Ovary (tissue), 3 donors: Measurements from ENCODE around the gene CTNNAL1.

Experiments
- POLR2A ChIP-seq: fragments of 450-650 bp; IDR thresholded peaks from one replicate; pipeline ENCODE4 v1.6.1; 2017; ENCODE audit warnings: antibody characterized with exemption, mild to moderate bottlenecking, moderate library complexity
- TF ChIP-seq, protein P1 (sequence below), 3 donors: fragments of 450-650 bp in 2 of 3; fragments of 200-600 bp in 1 of 3; IDR thresholded peaks; one replicate each; pipeline versions ENCODE4 v1.5.1 to v1.8.0; 2016 to 2022; ENCODE audit warnings: antibody characterized with exemption in 3 of 3, mild to moderate bottlenecking in 1 of 3
- donor health status: DM: no; HTN: no; CAD: no.

DNA sequence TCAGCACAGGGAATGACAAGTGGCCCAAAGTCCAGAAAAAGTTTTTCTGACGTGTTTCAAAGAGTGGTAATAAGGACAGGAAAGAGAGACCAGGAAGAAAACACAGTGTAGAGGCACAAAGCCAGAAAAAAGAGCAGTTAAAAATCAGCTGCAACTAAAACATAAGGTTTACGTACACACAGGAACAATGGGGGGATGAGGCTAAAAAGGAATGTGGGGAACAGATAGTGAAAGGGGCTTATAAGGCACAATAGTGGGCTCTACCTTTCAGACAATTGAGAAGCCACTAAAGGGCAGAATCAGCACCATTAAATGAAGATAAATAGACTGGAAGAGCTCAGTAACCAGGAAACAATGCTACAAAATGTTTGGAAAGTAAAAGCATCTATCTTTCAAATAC lies 84.9 kb downstream of the CTNNAL1 start:
- TF ChIP-seq, protein P1, sequence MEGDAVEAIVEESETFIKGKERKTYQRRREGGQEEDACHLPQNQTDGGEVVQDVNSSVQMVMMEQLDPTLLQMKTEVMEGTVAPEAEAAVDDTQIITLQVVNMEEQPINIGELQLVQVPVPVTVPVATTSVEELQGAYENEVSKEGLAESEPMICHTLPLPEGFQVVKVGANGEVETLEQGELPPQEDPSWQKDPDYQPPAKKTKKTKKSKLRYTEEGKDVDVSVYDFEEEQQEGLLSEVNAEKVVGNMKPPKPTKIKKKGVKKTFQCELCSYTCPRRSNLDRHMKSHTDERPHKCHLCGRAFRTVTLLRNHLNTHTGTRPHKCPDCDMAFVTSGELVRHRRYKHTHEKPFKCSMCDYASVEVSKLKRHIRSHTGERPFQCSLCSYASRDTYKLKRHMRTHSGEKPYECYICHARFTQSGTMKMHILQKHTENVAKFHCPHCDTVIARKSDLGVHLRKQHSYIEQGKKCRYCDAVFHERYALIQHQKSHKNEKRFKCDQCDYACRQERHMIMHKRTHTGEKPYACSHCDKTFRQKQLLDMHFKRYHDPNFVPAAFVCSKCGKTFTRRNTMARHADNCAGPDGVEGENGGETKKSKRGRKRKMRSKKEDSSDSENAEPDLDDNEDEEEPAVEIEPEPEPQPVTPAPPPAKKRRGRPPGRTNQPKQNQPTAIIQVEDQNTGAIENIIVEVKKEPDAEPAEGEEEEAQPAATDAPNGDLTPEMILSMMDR (IDR thresholded peaks at IDR 0.05): no peak
- TF ChIP-seq POLR2A: no peak
